WTC11 (cell line): ENCODE results near the gene C2orf49. TPM values are rescaled to one million over a fixed set of nuclear protein-coding genes. Genes with fewer than 3 reads are reported as not detected.

Source experiments
- ATAC-seq: fragments of 200-7000 bp; cut with Tn5 transposase; 2 replicates; pipeline ENCODE4 v1.10.0; 2021; ENCODE audit warnings: mild to moderate bottlenecking, moderate library complexity
- CTCF ChIA-PET: fragments of 300-600 bp; sonication (Branson Sonifier 250); formaldehyde crosslinking; loops from one replicate; lab custom pipeline; 2021; ENCODE audit warnings: antibody characterized with exemption; lab: Charles Lee
- POLR2A ChIA-PET: fragments of 350-600 bp; sonication (Branson Sonifier 250); formaldehyde crosslinking; loops from one replicate; lab custom pipeline; 2021; ENCODE audit warnings: antibody characterized with exemption; lab: Charles Lee
- DNase-seq: peaks from one replicate; pipeline ENCODE4 v3.0.0; 2021; ENCODE audit warnings: low spot score
- H3K27ac Mint-ChIP-seq: 2 replicates; pipeline ENCODE4 v1.8.0; 2021; ENCODE audit warnings: mixed read lengths
- H3K27me3 Mint-ChIP-seq: 2 replicates; pipeline ENCODE4 v1.8.0; 2021; ENCODE audit warnings: low read depth, mild to moderate bottlenecking, moderate library complexity, mixed read lengths
- H3K36me3 Mint-ChIP-seq: 2 replicates; pipeline ENCODE4 v1.8.0; 2021; ENCODE audit warnings: mixed read lengths
- H3K4me1 Mint-ChIP-seq: 2 replicates; pipeline ENCODE4 v1.8.0; 2022; ENCODE audit warnings: mixed read lengths
- H3K4me3 Mint-ChIP-seq: 2 replicates; pipeline ENCODE4 v1.8.0; 2021; ENCODE audit warnings: mild to moderate bottlenecking, moderate library complexity, mixed read lengths
- H3K9me3 Mint-ChIP-seq: 2 replicates; pipeline ENCODE4 v1.8.0; 2021; ENCODE audit warnings: mixed read lengths
- AR ChIP-seq: fragments of 250-450 bp; sonication (Bioruptor Pico); IDR thresholded peaks from 2 replicates; pipeline ENCODE4 v1.9.0; 2021; ENCODE audit warnings: mild to moderate bottlenecking
- CREM ChIP-seq: sonication (generic); formaldehyde crosslinking; IDR thresholded peaks from 2 replicates; pipeline ENCODE4 v1.8.1; 2022; ENCODE audit warnings: mild to moderate bottlenecking, missing genetic modification reagents, moderate library complexity
- GABPB1 ChIP-seq: sonication (generic); formaldehyde crosslinking; IDR thresholded peaks from 2 replicates; pipeline ENCODE4 v1.8.1; 2023; ENCODE audit warnings: mild to moderate bottlenecking, missing genetic modification reagents
- SMAD4 ChIP-seq: sonication (generic); formaldehyde crosslinking; IDR thresholded peaks from 2 replicates; pipeline ENCODE4 v1.8.0; 2022; ENCODE audit warnings: mild to moderate bottlenecking, missing genetic modification reagents
- STAT6 ChIP-seq: sonication (generic); formaldehyde crosslinking; conservative IDR thresholded peaks from 2 replicates; pipeline ENCODE4 v1.8.1; 2023; ENCODE audit warnings: mild to moderate bottlenecking, low read depth, missing genetic modification reagents, moderate library complexity
- ZBTB21 ChIP-seq: sonication (generic); formaldehyde crosslinking; IDR thresholded peaks from 2 replicates; pipeline ENCODE4 v1.8.1; 2023; ENCODE audit warnings: mild to moderate bottlenecking, missing genetic modification reagents, borderline replicate concordance
- ZNF219 ChIP-seq: sonication (generic); formaldehyde crosslinking; IDR thresholded peaks from 2 replicates; pipeline ENCODE4 v1.8.0; 2023; ENCODE audit warnings: missing genetic modification reagents, mild to moderate bottlenecking, borderline replicate concordance
- total RNA-seq: library from RNA; stranded (reverse); gene quantifications from 3 replicates; pipeline ENCODE4 v1.2.3, GENCODE V29; 2021
- TF ChIP-seq, protein P1 (sequence below): sonication (generic); formaldehyde crosslinking; IDR thresholded peaks from 2 replicates; pipeline ENCODE4 v1.8.1; 2022; ENCODE audit warnings: mild to moderate bottlenecking, missing genetic modification reagents, moderate library complexity, borderline replicate concordance
- TF ChIP-seq, protein P2 (sequence below): sonication (generic); formaldehyde crosslinking; IDR thresholded peaks from 2 replicates; pipeline ENCODE4 v1.8.1; 2022; ENCODE audit warnings: low read depth, missing genetic modification reagents, borderline replicate concordance

Gene C2orf49
- total RNA-seq, 1 experiment from 2014 or later, result 15.9 TPM

GRCh38 chr2:105378276-105378840, 41.0 kb downstream of the C2orf49 start (continued):
- TF ChIP-seq, protein P1, sequence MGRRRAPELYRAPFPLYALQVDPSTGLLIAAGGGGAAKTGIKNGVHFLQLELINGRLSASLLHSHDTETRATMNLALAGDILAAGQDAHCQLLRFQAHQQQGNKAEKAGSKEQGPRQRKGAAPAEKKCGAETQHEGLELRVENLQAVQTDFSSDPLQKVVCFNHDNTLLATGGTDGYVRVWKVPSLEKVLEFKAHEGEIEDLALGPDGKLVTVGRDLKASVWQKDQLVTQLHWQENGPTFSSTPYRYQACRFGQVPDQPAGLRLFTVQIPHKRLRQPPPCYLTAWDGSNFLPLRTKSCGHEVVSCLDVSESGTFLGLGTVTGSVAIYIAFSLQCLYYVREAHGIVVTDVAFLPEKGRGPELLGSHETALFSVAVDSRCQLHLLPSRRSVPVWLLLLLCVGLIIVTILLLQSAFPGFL, result no peak
- TF ChIP-seq SMAD4 (CRISPR knock-in tag) (no peak), CREM (CRISPR knock-in tag) (no peak)
- TF ChIP-seq, all 79 proteins: peak for 0

- no peak for DNase-seq
- Mint-ChIP-seq H3K27me3 (no peaks in the 10 kb centered on the region), H3K9me3 (no peaks in the 10 kb centered on the region), H3K36me3 (peaks cover 4% of the 10 kb centered on the region; the same call in 1 of the 2 replicates), H3K4me3 (no peak overlapping the region), H3K27ac (peak overlapping the region; percentile 60; the same call in 1 of the 2 replicates), H3K4me1 (no peaks in the 10 kb centered on the region)
- TF ChIP-seq, protein P1, result no peak
- TF ChIP-seq GABPB1 (CRISPR knock-in tag) (no peak), CREM (CRISPR knock-in tag) (no peak)
- TF ChIP-seq, protein P2, sequence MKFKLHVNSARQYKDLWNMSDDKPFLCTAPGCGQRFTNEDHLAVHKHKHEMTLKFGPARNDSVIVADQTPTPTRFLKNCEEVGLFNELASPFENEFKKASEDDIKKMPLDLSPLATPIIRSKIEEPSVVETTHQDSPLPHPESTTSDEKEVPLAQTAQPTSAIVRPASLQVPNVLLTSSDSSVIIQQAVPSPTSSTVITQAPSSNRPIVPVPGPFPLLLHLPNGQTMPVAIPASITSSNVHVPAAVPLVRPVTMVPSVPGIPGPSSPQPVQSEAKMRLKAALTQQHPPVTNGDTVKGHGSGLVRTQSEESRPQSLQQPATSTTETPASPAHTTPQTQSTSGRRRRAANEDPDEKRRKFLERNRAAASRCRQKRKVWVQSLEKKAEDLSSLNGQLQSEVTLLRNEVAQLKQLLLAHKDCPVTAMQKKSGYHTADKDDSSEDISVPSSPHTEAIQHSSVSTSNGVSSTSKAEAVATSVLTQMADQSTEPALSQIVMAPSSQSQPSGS (CRISPR knock-in tag), result no peak
- no peak for ATAC-seq
- POLR2A ChIA-PET, result interaction anchor here (0.9 kb wide), 1 partner anchor 20 kb away, joined by 3 read pairs; the partner anchor contains the start of gene FHL2
- CTCF ChIA-PET, result interaction anchor here (0.8 to 1.5 kb wide), 2 partner anchors 25 to 142 kb away, joined by 3 read pairs; no protein-coding TSS in a partner anchor
Observed at GRCh38 chr2:105378921-105379383, 41.6 kb downstream of the C2orf49 start.

GRCh38 chr2:105379741-105380186, 42.4 kb downstream of the C2orf49 start:
- CTCF ChIA-PET, result no interaction called here
- no peaks in the 10 kb centered on the region for H3K27me3 Mint-ChIP-seq
- ATAC-seq (no peak), DNase-seq (no peak)
- no peak overlapping the region for H3K4me3 Mint-ChIP-seq
- POLR2A ChIA-PET, result interaction anchor here (0.9 kb wide), 1 partner anchor 19 kb away, joined by 3 read pairs; the partner anchor contains the start of gene FHL2
- TF ChIP-seq ZBTB21 (CRISPR knock-in tag), result no peak
- TF ChIP-seq AR, result no peak
- TF ChIP-seq STAT6, result no peak
- TF ChIP-seq ZNF219 (CRISPR knock-in tag), result no peak
- no peaks in the 10 kb centered on the region for H3K9me3 Mint-ChIP-seq
- peaks cover 5% of the 10 kb centered on the region; the same call in 1 of the 2 replicates for H3K36me3 Mint-ChIP-seq
- H3K27ac Mint-ChIP-seq, result no peak overlapping the region
- H3K4me1 Mint-ChIP-seq, result no peaks in the 10 kb centered on the region
